Stimulated activated CD4-positive, alpha-beta T cell treated with anti-CD3 and anti-CD28 coated beads, TNF-alpha, amount 100 ng/mL, for 1 hour (primary cell): ENCODE measurements around the gene STX1A.
"Not testable (repeated sequence)": the region's sequence is repeated elsewhere in the genome, so short reads cannot be mapped to it uniquely, and the experiment has no call there.

Source experiments
- DNase-seq, 3 donors: peaks; one replicate each; pipeline ENCODE4 v3.0.0-alpha.2; 2020; ENCODE audit warnings: low read depth in 3 of 3, low spot score in 1 of 3

The STX1A gene

DNA sequence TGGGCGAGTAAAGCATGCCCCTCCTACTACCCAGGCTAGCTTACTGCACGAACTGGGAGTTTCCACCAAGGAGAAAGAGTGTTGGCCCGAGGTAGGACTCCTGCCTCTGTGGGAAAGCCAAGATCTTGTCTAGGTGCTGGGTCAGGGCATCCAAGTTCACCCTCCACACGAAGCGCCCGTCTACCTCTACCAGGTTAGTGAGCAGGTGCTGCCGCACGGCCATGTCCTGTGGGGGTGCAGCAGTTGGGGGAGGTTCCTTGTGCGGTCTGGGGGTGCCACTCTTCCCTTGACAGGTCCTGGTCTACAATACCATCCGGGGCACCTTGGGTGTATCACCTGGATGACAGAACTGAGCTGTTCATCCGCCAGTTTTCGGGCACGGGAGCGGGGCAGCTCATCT, 17.4 kb upstream of the STX1A start:
- DNase-seq, result no peak

DNA sequence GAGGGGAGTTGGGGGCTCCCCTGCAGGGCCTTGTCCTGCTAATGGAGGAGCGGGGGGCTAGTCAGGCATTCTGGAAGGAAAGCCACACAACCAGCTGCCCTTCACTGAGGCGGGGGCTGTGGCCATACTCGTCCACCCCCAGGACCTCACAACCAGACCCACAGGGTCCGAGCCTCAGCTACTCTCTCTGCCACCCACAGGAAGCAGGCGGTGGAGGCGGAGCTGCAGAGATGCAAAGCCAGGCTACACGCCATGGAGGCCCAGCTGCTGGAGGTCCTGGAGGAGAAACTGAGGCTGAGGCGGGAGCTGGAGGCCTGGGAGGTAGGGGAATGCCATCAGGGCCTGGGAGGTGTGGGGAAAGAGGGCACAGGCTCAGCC, 16.0 kb upstream of the STX1A start:
- no peak for DNase-seq

DNA sequence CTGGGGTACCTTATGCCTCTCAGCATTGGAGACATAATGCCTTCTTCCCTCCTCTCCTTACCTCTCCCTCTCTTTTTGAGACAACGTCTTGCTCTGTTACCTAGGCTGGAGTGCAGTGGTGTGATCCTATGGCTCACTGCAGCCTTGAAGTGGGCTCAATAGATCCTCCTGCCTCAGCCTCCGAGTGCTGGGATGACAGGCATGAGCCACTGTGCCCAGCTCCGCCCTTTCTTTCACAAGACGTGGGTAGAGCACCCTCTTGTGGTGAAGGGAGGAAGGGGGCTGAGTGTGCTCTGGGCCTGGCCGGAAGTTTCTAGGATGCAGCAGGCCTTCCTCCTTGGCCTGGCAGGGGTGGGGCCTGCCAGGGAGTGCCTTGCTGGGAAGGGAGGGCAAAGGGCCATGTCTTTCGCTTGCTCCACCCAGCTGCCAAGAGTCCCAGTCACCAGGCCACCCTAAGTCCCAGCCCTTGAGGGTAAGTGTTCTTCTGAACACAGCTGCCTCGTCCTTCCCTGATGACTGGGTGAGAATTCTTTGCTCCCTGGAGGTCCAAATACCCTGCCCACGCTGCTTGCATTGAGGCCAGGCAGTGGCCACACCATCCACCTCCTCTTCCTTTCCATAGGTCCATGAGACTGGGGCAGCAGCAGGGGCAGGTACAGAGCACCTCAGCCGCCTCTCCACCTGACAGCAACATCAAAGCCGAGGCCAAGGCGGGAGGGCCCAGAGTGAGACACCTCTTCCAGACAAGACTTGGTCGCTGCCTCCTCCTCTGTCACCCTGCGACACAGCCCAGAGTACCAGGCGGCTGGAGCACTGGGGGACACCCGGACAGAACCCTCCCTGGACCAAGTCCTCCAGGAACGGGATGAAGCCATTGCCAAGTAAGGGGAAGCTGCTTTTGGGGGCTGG, 15.4 kb upstream of the STX1A start:
- peak; percentile 64 to 67 (median 64) for DNase-seq

DNA sequence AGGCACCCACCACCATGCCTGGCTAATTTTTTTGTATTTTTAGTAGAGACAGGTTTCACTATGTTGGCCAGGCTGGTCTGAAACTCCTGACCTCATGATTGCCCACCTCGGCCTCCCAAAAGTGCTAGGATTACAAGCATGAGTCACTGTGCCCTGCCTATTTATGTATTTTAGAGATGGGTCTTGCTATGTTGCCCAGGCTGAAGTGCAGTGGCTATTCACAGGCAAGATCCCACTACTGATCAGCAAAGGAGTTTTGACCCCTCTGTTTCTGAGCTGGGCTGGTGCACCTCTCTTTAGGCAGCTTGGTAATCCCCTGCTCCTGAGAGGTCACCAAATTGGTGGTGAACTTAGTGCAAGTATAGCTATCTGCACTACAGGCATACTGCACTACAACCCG, 12.9 kb upstream of the STX1A start:
- DNase-seq, result no peak

DNA sequence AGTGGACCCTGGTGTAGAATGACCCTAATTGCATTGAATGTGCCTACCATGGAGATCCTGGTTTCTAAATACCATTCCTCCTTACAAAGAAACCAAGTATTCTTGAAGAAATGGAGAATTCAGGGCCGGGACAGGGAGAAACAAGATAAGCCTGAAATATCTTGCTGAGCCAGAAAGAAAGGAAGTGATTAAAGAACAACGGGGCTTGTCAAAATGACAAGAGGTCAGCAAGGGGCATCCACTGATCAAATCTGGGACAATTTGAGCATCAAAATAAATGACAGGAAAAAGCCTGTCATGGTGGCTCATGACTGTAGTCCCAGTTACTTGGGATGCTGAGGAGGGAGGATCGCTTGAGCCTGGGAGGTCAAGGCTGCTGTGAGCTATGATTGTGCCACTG, 11.0 kb upstream of the STX1A start:
- no peak for DNase-seq

DNA sequence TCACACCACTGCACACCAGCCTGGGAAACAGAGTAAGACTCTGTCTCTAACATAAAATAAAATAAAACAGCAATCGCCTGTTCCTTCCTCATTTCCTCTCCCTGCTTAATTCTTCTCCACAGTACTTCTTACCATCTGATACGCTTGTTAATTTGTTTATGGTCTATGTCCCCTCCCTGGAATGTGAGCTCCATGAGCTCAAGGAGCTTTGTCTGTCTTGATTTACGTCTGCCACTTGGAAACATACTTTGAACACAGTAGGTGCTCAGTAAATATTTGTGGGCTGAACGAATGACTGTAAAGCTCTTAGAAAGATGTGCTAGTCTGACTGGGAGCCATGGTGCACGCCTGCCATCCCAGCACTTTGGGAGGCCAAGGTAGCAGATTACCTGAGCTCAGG, 9.1 kb upstream of the STX1A start:
- DNase-seq, result no peak

DNA sequence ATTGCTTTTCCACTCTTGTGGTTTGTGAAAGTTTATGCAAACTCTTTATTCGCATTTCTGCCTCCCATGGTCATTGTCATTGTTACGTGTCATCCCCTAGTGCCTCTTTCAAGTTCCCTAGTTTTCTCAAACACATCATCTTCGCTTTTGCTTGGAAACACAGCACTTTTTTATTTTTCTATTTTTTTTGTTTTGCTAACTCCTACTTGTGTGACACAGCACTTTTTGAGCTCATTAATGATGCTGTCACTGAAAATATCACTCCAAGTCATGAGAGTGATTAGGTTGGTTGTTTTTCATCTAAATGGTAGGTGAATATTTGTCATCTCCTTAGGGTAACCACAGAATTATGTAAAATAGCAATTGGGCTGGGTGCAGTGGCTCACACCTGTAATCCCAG, 8.5 kb upstream of the STX1A start:
- DNase-seq, result no peak

DNA sequence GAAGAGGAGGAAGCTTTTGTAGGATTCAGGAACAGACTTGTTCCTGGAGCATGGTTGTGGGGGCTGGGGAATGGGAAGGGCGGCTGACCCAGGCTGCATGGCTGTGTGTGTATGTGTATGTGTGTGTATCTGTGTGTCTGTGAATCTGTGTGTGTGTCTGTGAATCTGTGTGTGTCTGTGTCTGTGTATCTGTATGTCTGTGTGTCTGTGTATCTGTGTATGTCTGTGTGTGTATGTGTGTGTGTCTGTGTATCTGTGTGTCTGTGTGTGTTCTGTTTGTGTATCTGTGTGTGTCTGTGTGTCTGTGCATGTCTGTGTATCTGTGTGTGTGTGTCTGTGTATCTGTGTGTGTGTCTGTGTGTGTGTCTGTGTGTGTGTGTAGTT, 6.6 kb upstream of the STX1A start:
- no peak for DNase-seq

DNA sequence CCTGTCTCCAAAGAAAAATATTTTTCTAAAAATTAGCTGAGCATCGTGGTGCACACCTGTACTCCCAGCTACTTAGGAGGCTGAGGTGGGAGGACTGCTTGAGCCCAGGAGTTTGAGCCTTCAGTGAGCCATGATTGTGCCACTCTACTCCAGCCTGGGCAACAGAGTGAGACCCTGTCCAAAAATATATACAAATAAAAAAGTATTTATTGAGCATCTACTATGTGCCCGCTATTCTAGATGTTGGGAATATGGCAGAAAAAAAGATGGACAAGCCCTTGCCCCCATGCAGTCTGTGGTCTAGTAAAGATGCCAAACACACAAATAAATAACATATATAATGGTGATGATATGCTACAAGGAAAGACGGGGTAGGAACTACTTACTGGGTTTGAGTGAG, 4.3 kb upstream of the STX1A start:
- no peak for DNase-seq

DNA sequence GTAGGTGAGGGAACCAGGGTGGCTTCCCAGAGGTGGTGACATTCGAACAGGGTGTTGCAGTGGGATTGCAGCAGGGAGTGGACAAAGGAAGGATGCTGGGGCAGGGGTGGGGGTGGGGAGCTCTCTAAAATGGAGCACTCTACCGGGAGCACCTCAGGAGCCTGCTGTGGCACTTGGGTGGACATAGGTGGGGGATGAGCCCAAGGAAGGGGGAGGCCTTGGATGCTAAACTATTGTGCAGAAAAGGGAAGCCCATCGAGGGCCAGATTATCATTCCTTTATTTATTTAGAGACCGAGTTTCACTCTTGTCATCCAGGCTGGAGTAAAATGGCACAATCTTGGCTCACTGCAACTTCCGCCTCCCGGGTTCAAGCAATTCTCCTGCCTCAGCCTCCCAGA, 3.3 kb upstream of the STX1A start:
- DNase-seq, result no peak

DNA sequence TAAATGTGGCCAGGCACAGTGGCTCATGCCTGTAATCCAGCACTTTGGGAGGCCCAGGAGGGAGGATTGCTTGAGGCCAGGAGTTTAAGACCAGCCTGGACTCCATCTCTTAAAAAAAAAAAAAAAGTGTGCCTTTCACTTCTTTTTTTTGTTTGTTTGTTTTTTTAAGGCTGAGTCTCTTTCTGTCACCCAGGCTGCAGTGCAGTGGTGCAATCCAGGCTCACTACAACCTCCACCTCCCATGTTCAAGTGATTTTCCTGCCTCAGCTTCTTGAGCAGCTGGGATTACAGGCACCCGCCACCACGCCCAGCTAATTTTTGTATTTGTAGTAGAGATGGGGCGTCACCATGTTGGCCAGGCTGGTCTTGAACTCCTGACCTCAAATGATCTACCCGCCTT, 2.7 kb upstream of the STX1A start:
- DNase-seq, result not testable (repeated sequence)

DNA sequence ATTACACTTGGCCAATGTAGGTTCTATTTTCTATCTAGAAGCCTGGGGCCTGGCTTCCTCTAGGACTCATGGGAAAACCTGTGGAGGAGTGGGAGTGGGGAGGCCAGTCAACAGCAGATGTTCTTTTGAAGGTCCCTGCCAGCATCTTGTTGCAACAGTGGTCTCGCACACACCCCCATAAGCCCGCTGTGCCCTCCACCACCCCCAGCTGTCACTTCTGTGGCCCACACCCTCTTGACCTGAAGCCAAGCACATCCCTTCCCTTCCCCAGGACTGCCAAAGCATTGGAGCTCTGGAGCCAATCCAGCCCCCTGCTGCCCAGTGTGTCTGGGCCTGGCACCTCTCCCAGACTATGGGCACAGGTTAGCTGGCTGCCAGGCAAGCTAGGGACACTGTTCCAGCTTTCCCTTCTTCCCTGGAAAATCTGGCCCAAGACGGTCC, 1.9 kb upstream of the STX1A start:
- no peak for DNase-seq

DNA sequence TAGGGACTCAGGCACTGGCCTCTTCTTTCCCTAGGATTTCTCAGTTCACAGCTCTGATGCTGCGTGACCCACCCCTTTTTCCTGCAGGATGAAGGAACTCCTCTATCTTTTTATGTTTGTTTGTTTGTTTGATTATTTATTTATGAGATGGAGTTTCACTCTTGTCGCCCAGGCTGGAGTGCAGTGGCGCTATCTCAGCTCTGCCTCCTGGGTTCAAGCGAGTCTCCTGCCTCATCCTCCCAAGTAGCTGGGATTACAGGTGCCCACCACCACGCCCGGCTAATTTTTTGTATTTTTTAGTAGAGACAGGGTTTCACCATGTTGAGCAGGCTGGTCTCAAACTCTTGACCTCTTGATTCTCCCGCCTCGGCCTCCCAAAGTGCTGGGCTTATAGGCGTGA, 974 bp upstream of the STX1A start:
- DNase-seq, result not testable (repeated sequence)

DNA sequence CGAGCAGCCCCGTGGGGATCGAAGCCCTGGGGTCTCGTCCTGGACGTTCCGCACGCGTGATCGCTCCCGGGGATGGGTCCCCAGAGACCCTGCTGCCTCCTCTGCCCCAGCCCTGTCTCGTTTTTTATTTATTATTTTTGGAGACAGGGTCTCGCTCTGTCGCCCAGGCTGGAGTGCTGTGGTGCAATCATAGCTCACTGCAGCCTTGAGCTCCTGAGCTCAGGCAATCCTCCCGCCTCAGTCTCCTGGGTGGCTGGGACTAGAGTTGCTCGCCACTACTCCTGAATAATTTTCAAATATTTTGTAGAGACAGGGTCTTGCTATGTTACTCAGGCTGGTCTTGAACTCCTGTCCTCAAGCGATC, 319 bp upstream of the STX1A start:
- no peak for DNase-seq

DNA sequence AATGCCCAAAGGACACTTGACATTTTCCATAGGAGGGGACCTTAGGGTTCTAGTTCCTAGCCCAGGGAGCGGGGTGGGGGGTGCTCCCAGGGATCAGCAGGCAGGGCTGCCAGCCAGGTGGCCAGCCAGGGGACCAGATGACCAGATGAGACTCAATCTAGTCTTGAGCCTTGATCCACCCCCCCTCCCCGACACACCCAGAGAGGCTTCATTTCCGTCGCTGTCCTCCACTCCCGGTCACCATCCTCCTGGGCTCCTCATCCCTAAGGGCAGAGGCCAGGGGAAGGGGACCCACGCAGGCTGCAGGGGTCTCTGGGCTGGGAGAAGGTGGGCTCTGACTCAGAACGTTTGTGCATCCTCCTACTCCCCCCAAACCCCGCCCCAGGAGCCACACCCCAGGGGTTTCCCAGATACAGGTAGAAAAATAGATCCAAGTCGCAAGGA, 1.0 kb downstream of the STX1A start:
- DNase-seq, result no peak

DNA sequence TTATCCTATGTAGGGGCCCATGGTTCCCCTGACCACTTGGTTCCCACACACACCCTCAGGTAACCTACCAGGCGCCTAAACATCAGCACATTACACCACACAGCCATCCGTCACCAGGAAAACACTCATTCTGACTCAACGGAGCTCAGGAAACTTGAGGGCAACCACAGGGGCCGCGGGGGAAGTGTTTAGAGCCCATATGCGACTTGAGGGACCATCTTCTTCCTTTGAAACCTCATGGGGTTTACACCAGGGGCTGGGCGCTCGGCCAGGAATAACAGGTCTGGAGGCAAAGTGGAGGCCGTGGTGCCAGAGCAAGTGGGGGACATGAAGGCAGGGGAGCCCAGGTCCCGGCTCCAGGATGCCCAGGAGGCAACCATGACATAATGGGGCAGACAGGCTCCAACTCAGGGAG, 1.5 kb downstream of the STX1A start:
- DNase-seq, result peak; percentile 45 to 55 (median 54)

DNA sequence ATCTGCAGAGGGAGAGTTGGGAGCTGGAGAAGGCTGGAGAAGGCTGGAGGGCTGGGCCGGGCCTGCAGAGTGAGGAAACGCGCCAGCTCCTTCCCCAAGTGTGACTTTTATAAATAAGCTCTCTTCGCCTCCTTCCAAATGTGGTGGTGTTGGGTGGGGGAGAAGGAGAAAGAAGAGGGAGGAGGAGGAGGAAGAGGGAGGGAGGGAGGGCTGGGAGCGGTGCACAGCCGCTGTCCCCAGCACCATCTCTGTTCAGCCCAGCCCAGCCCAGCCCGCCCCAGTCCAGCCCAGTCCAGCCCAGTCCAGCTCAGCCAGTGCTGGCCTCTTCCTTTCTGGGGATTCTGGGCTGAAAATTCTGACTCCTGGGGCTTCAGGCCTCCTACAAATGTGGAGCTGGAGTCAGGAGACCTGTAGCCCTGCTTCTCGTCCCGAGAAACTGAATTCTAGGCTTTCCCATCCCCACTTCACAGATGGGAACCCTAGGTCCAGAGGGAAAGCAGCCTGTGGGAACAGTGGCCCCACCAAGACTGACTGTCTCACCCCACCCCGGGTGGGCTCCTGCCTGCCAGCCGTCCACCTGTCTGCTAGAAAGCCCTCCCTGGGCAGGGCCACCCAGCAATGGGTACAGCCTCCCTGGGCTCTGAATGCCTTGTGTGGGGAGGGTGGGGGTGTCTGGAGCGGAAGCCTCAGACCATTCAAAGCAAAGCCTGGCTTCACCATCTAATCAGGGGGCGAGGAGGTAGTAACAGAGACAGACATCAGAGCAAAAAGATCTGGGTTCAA, 2.3 kb downstream of the STX1A start:
- no peak for DNase-seq

DNA sequence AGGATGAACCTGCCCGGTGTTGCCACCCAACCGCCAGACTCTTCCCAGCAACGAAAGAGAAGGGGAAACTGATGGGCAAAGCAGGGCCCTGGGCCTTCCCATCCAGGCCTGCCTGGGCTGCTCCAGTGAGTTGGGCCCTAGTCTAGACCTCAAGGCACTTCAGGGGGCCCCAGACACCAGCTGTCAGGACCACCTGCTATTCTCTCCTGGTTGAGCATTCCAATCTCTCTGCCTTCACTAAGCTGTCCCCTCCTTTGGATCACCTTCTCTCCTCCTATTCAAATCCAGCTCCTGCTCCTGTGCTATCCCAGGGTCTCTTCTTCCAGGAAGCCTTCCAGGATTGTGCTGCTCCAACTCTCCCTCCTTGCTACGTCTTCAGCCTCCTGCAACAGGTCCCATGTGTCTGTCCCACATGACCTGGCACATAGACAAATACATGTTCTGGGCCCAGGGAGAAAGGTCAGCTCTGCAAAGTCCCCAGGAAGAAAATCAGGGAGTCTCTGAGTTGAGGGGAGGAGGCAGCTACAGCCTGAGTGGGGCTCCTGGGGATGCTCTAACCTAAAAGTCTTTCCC, 3.1 kb downstream of the STX1A start:
- no peak for DNase-seq

DNA sequence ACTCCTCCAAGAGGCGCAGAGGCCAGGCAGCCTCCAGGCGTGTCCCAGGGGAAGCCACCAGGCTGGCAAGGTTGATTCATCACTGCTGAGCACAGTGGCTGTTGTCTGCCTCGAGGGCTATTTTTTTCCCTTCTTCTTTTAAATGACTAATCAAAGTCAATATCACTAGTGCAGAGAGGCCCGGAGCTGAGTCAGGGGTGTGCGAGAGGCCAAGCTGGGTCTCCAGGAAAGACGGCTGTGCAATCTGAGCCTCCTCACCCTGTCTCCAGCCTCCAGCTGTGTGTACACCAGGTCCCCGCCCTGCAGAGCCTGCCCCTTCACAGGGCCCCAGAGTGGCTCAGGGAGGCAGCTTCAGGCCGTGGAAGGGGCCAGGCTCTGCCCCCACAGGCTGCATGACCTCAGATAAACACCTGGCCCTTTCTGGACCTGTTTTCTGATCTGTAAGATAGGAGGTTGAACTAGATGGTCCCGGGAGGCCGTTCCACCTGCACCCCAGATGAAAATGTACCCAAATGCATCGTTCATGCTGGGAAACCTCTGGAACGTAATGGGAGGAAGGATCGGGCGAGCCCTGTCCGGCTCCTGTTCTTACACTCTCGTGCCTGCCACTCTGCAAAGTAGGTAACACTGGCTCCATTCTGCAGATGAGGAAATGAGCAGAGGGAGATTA, 3.7 kb downstream of the STX1A start:
- no peak for DNase-seq

DNA sequence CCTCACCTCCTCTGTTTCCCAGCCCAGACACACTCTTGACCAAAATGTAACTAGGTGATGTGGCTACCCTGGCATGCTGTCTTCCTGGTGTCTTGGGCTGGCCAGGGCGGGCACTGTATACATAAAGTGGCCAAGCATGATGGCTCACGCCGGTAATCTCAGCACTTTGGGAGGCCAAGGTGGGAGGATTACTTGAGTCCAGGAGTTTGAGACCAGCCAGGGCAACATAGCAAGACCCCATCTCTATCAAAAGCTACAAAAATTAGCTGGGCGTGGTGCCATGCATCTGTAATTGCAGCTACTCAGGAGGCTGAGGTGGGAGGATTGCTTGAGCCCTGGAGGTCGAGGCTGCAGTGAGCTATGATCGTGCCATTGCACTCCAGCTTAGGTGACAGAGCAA, 6.2 kb downstream of the STX1A start:
- DNase-seq, result not testable (repeated sequence)

DNA sequence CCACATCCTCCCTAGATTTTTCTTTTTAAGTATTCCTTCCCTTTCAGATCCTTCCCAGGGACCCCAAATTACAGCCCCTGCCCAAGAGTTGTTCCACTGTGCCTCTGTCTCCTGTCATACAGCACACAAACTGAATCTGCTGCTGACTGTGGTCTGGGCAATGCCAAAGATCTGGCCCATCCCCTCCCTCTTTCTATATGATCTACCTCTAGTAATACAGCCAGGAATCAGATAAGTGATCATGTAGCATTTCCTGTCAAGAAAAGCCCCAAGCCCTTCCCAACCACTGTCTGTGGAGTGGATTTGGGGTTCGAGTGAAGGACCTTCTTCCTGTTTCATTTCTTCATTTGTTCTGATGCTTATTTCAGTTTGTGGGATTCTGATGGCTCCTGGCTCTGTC, 6.7 kb downstream of the STX1A start:
- DNase-seq, result no peak
